Measurements from ENCODE around the gene CD276. TPM values are rescaled to one million over a fixed set of nuclear protein-coding genes. Genes with fewer than 3 reads are reported as not detected.
A peak's percentile ranks its signal among the peaks of the same experiment; 100 is the strongest.

Gene CD276
- total RNA-seq, 1 experiment from 2014 or later: 133 TPM

GRCh38 chr15:73751899-73752805 is 68.0 kb downstream of the CD276 start:
- Histone ChIP-seq H2AK5ac (ENCODE audit: insufficient read length, low read length) (no peak overlapping the region), H2AFZ (ENCODE audit: low read length) (no peak overlapping the region), H3K14ac (ENCODE audit: insufficient read depth, low read length) (no peak overlapping the region), H3K23me2 (ENCODE audit: insufficient read length, low read depth, low read length, poor library complexity, severe bottlenecking) (peaks cover 20% of the 10 kb centered on the region), H4K20me1 (ENCODE audit: control insufficient read depth, insufficient read depth, insufficient read length) (no peaks in the 10 kb centered on the region), H2BK12ac (ENCODE audit: insufficient read length, low read depth, low read length) (no peak overlapping the region), H4K91ac (ENCODE audit: insufficient read length, low read depth, low read length) (no peak overlapping the region), H3K4ac (ENCODE audit: low read depth, low read length) (no peak overlapping the region), H3K9me3 (ENCODE audit: control insufficient read depth, low read depth, low read length) (no peaks in the 10 kb centered on the region), H3T11ph (ENCODE audit: low read length) (no peak overlapping the region), H3K79me1 (ENCODE audit: insufficient read depth, low read depth, low read length, poor library complexity, severe bottlenecking) (no peaks in the 10 kb centered on the region), H2BK5ac (ENCODE audit: insufficient read length, low read length) (no peak overlapping the region), H2BK20ac (ENCODE audit: low read depth, low read length, poor library complexity, severe bottlenecking) (no peak overlapping the region), H3K27me3 (ENCODE audit: insufficient read depth, low read length) (peaks cover 2% of the 10 kb centered on the region; the same call in 1 of the 2 replicates), H3K4me2 (ENCODE audit: insufficient read depth, insufficient read length, low read length) (peak overlapping the region; percentile 74), H3K56ac (ENCODE audit: insufficient read length, low read depth, low read length) (no peak overlapping the region), H4K8ac (replicated peaks; ENCODE audit: insufficient read length, low read depth, low read length) (no peak overlapping the region), H4K5ac (ENCODE audit: insufficient read length, low read depth, low read length) (no peak overlapping the region), H3K4me1 (ENCODE audit: insufficient read depth, low read length) (peaks cover 11% of the 10 kb centered on the region), H3K23ac (ENCODE audit: insufficient read length, low read depth, low read length) (no peak overlapping the region), H2BK15ac (ENCODE audit: low read depth, low read length) (no peak overlapping the region), H3K27ac (ENCODE audit: insufficient read length, low read depth, low read length) (no peak overlapping the region), H3K18ac (ENCODE audit: insufficient read length, low read depth, low read length) (no peak overlapping the region), H3K79me2 (ENCODE audit: insufficient read depth, low read length) (no peaks in the 10 kb centered on the region), H3K9ac (ENCODE audit: extremely low read depth, insufficient read length, low read length) (no peak overlapping the region), H2BK120ac (ENCODE audit: low read depth, low read length, poor library complexity, severe bottlenecking) (no peak overlapping the region)
- no peak for DNase-seq
- Mint-ChIP-seq H3K27me3 (ENCODE audit: low read depth) (peaks cover 57% of the 10 kb centered on the region), H3K4me3 (peak overlapping the region; percentile 63 to 84), H3K27ac (no peak overlapping the region), H3K4me1 (peaks cover 41 to 46% of the 10 kb centered on the region in 2 experiments), H3K36me3 (ENCODE audit: insufficient read depth in 1 of 3, low read depth in 3 of 3) (no peaks in the 10 kb centered on the region), H3K9me3 (no peaks in the 10 kb centered on the region)
- TF ChIP-seq CTCF (conservative IDR thresholded peaks at IDR 0.05): no peak
- WGBS (ENCODE audit: extremely low coverage, insufficient read length, low lambda C conversion rate): no CpG with 5 or more reads among the region's 79 CpGs
